ENCODE data around the gene C1QC. TPM values are rescaled to one million over a fixed set of nuclear protein-coding genes. Genes with fewer than 3 reads are reported as not detected.

The C1QC gene
- total and polyA plus RNA-seq, 7 donors: 47.9 to 579 (median 198) TPM

- TF ChIP-seq POLR2A (IDR thresholded peaks at IDR 0.05): no peak
- no peak for TF ChIP-seq EP300 (IDR thresholded peaks at IDR 0.05)
- no peak for TF ChIP-seq POLR2AphosphoS5 (IDR thresholded peaks at IDR 0.05)
- no peak for TF ChIP-seq CTCF (IDR thresholded peaks at IDR 0.05)
- Histone ChIP-seq H3K27me3 (peaks cover 0 to 19% (median 0%) of the 10 kb centered on the region in 3 donors), H3K9me3 (no peaks in the 10 kb centered on the region), H3K36me3 (no peaks in the 10 kb centered on the region), H3K4me1 (peaks cover 0 to 7% (median 0%) of the 10 kb centered on the region in 4 donors), H3K27ac (no peak overlapping the region), H3K4me3 (no peak overlapping the region)
- intact Hi-C loops (cut with DNase I): no loop called here
- DNase-seq: no peak
Observed at GRCh38 chr1:22688466-22688865, 45.0 kb downstream of the C1QC start.

GRCh38 chr1:22689505-22689904 is 46.1 kb downstream of the C1QC start:
- intact Hi-C loops (cut with DNase I): no loop called here
- Histone ChIP-seq H3K9me3 (no peaks in the 10 kb centered on the region), H3K27ac (no peak overlapping the region), H3K4me1 (peaks cover 0 to 7% (median 0%) of the 10 kb centered on the region in 4 donors), H3K27me3 (peaks cover 0 to 19% (median 0%) of the 10 kb centered on the region in 3 donors), H3K4me3 (no peak overlapping the region), H3K36me3 (no peaks in the 10 kb centered on the region)
- DNase-seq: peak; percentile 75
- 49 to 63% methylated on average over 11 of the region's 11 CpGs for WGBS, 2 donors
- TF ChIP-seq CTCF (IDR thresholded peaks at IDR 0.05): no peak
- no peak for TF ChIP-seq POLR2A (IDR thresholded peaks at IDR 0.05)
- no peak for TF ChIP-seq EP300 (IDR thresholded peaks at IDR 0.05)
- no peak for TF ChIP-seq POLR2AphosphoS5 (IDR thresholded peaks at IDR 0.05)

DNA sequence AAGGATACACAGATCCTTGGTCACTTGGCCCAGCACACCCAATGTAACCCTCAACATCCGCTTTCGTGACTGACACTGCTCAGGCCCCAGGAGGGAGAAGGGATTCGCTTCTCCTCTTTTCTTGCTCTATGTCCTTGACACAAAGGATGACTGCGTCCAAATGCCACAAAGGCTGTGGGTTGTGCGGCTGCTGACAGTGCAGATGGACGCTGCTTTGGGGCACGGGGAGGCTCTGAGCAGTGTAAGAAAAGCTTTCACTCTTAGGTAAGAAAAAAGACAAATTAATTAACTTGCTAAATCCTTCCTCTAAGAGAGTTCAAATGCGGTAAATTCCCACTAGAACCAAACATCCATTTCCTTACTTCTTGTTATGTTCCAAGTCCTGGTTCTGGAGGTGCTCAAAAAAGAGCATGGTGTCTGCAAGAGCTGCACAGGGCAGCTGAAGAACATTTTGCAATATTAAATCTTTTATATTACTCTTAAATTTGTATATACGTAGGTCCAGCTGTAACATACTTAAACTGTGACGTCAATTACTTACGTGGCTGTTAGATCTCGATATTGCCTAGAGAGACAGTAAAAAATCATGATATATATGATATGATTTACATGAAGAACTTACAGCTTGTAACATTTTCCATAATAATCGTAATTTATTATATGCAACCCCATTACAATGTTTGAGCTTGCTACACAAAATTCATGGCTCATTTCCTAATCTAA is 47.8 kb downstream of the C1QC start:
- Histone ChIP-seq H3K9me3 (no peaks in the 10 kb centered on the region), H3K27me3 (peaks cover 0 to 14% (median 0%) of the 10 kb centered on the region in 3 donors), H3K4me3 (no peak overlapping the region), H3K4me1 (no peaks in the 10 kb centered on the region), H3K36me3 (no peaks in the 10 kb centered on the region), H3K27ac (no peak overlapping the region)
- intact Hi-C loops (cut with DNase I): no loop called here
- no peak for DNase-seq
- no peak for TF ChIP-seq POLR2AphosphoS5 (IDR thresholded peaks at IDR 0.05)
- no peak for TF ChIP-seq POLR2A (IDR thresholded peaks at IDR 0.05)
- TF ChIP-seq EP300 (IDR thresholded peaks at IDR 0.05): no peak
- TF ChIP-seq CTCF (IDR thresholded peaks at IDR 0.05): no peak
- whole genome bisulfite sequencing, 2 donors: 76 to 82% methylated on average over 13 of the region's 13 CpGs

- H3K4me3 ChIP-seq: no peak overlapping the region
- peaks cover 0 to 4% (median 0%) of the 10 kb centered on the region in 3 donors for H3K27me3 ChIP-seq
- WGBS, 2 donors: 94% methylated on average over 5 of the region's 5 CpGs
- DNase-seq: no peak
- no peaks in the 10 kb centered on the region for H3K4me1 ChIP-seq
- intact Hi-C loops (cut with DNase I): no loop called here
- no peaks in the 10 kb centered on the region for H3K9me3 ChIP-seq
- H3K36me3 ChIP-seq: no peaks in the 10 kb centered on the region
- H3K27ac ChIP-seq: no peak overlapping the region
- TF ChIP-seq CTCF (IDR thresholded peaks at IDR 0.05): no peak
- no peak for TF ChIP-seq POLR2AphosphoS5 (IDR thresholded peaks at IDR 0.05)
- no peak for TF ChIP-seq POLR2A (IDR thresholded peaks at IDR 0.05)
- no peak for TF ChIP-seq EP300 (IDR thresholded peaks at IDR 0.05)
Observed at GRCh38 chr1:22694172-22694571, 50.7 kb downstream of the C1QC start.

- Histone ChIP-seq H3K36me3 (no peaks in the 10 kb centered on the region), H3K4me3 (no peak overlapping the region), H3K27ac (no peak overlapping the region), H3K9me3 (no peaks in the 10 kb centered on the region), H3K4me1 (no peaks in the 10 kb centered on the region), H3K27me3 (no peaks in the 10 kb centered on the region)
- DNase-seq: no peak
- TF ChIP-seq CTCF (IDR thresholded peaks at IDR 0.05): no peak
- intact Hi-C loops (cut with DNase I): no loop called here
- 64 to 83% methylated on average over 3 of the region's 3 CpGs for WGBS, 2 donors
Observed at GRCh38 chr1:22696610-22697009, 53.2 kb downstream of the C1QC start.

Measured in sigmoid colon (tissue), 7 donors.